H9 (cell line): ENCODE data around the gene SRSF2. TPM values are rescaled to one million over a fixed set of nuclear protein-coding genes. Genes with fewer than 3 reads are reported as not detected.

Experiments
- DNase-seq: peaks from one replicate; pipeline ENCODE4 v3.0.0-alpha.2; 2017
- H2AFZ ChIP-seq: one replicate; pipeline ENCODE4 v1.6.1; 2013; ENCODE audit warnings: mild to moderate bottlenecking, low read length, control low read depth, moderate library complexity
- H2AK5ac ChIP-seq: 2 replicates; pipeline ENCODE4 v1.6.1; 2013; ENCODE audit warnings: low read length, control low read depth, mixed read lengths; ENCODE audit not compliant: insufficient read length
- H2BK120ac ChIP-seq: one replicate; pipeline ENCODE4 v1.6.1; 2013; ENCODE audit warnings: low read depth, mild to moderate bottlenecking, low read length, control low read depth, inconsistent platforms; ENCODE audit not compliant: poor library complexity, severe bottlenecking
- H2BK12ac ChIP-seq: 2 replicates; pipeline ENCODE4 v1.6.1; 2013; ENCODE audit warnings: low read length, control low read depth, mixed read lengths, low read depth; ENCODE audit not compliant: insufficient read length
- H2BK15ac ChIP-seq: 2 replicates; pipeline ENCODE4 v1.6.1; 2013; ENCODE audit warnings: low read depth, low read length, control low read depth
- H2BK20ac ChIP-seq: one replicate; pipeline ENCODE4 v1.6.1; 2013; ENCODE audit warnings: low read depth, mild to moderate bottlenecking, low read length, control low read depth, inconsistent platforms; ENCODE audit not compliant: poor library complexity, severe bottlenecking
- H2BK5ac ChIP-seq: 2 replicates; pipeline ENCODE4 v1.6.1; 2013; ENCODE audit warnings: low read length, control low read depth, mixed read lengths; ENCODE audit not compliant: insufficient read length
- H3K14ac ChIP-seq: 2 replicates; pipeline ENCODE4 v1.6.1; 2013; ENCODE audit warnings: low read length, control low read depth; ENCODE audit not compliant: insufficient read depth
- H3K18ac ChIP-seq: 2 replicates; pipeline ENCODE4 v1.6.1; 2013; ENCODE audit warnings: low read depth, mild to moderate bottlenecking, mixed read lengths, low read length, control low read depth; ENCODE audit not compliant: insufficient read length
- H3K23ac ChIP-seq: 2 replicates; pipeline ENCODE4 v1.6.1; 2013; ENCODE audit warnings: low read length, control low read depth, mixed read lengths, low read depth; ENCODE audit not compliant: insufficient read length
- H3K23me2 ChIP-seq: 2 replicates; pipeline ENCODE4 v1.6.1; 2013; ENCODE audit warnings: low read depth, mild to moderate bottlenecking, mixed read lengths, low read length, control low read depth; ENCODE audit not compliant: insufficient read length, poor library complexity, severe bottlenecking
- H3K27ac ChIP-seq: 2 replicates; pipeline ENCODE4 v1.5.1; 2013; ENCODE audit warnings: low read length, control low read depth, mixed read lengths, low read depth; ENCODE audit not compliant: insufficient read length
- H3K27me3 ChIP-seq: 2 replicates; pipeline ENCODE4 v1.6.1; 2013; ENCODE audit warnings: low read length, control low read depth, inconsistent platforms; ENCODE audit not compliant: insufficient read depth
- H3K4ac ChIP-seq: 2 replicates; pipeline ENCODE4 v1.6.1; 2013; ENCODE audit warnings: low read depth, mild to moderate bottlenecking, control low read depth, inconsistent platforms, low read length, moderate library complexity
- H3K4me1 ChIP-seq: 2 replicates; pipeline ENCODE4 v1.6.1; 2013; ENCODE audit warnings: low read length, control low read depth, inconsistent platforms; ENCODE audit not compliant: insufficient read depth
- H3K4me2 ChIP-seq: 2 replicates; pipeline ENCODE4 v1.6.1; 2013; ENCODE audit warnings: low read length, control low read depth, mixed read lengths; ENCODE audit not compliant: insufficient read length, insufficient read depth
- H3K56ac ChIP-seq: 2 replicates; pipeline ENCODE4 v1.6.1; 2013; ENCODE audit warnings: low read depth, mild to moderate bottlenecking, mixed read lengths, low read length, control low read depth; ENCODE audit not compliant: insufficient read length
- H3K79me1 ChIP-seq: 2 replicates; pipeline ENCODE4 v1.6.1; 2013; ENCODE audit warnings: low read depth, mild to moderate bottlenecking, moderate library complexity, low read length, control low read depth, inconsistent platforms; ENCODE audit not compliant: insufficient read depth, poor library complexity, severe bottlenecking
- H3K79me2 ChIP-seq: 2 replicates; pipeline ENCODE4 v1.6.1; 2013; ENCODE audit warnings: low read length, control low read depth, inconsistent platforms; ENCODE audit not compliant: insufficient read depth
- H3K9ac ChIP-seq: 2 replicates; pipeline ENCODE4 v1.6.1; 2013; ENCODE audit warnings: low read length, control low read depth, mixed read lengths; ENCODE audit not compliant: insufficient read length; ENCODE audit errors: extremely low read depth
- H3K9me3 ChIP-seq: one replicate; pipeline ENCODE4 v1.6.1; 2013; ENCODE audit warnings: low read depth, low read length, inconsistent platforms; ENCODE audit not compliant: control insufficient read depth
- H3T11ph ChIP-seq: one replicate; pipeline ENCODE4 v1.6.1; 2013; ENCODE audit warnings: mild to moderate bottlenecking, low read length, control low read depth, inconsistent platforms
- H4K20me1 ChIP-seq: one replicate; pipeline ENCODE4 v1.6.1; 2013; ENCODE audit not compliant: control insufficient read depth, insufficient read length, insufficient read depth
- H4K5ac ChIP-seq: 2 replicates; pipeline ENCODE4 v1.6.1; 2013; ENCODE audit warnings: low read depth, mild to moderate bottlenecking, mixed read lengths, low read length, control low read depth; ENCODE audit not compliant: insufficient read length
- H4K8ac ChIP-seq: replicated peaks from 2 replicates; pipeline ENCODE4 v1.6.1; 2013; ENCODE audit warnings: low read length, control low read depth, mixed read lengths, low read depth; ENCODE audit not compliant: insufficient read length
- H4K91ac ChIP-seq: 2 replicates; pipeline ENCODE4 v1.6.1; 2013; ENCODE audit warnings: low read depth, mild to moderate bottlenecking, moderate library complexity, mixed read lengths, low read length, control low read depth; ENCODE audit not compliant: insufficient read length
- H3K27ac Mint-ChIP-seq, 3 experiments: 2 replicates in 2 of 3; 3 replicates in 1 of 3; pipeline ENCODE4 v1.8.0; 2020 to 2021; ENCODE audit warnings: mixed read lengths in 3 of 3, mild to moderate bottlenecking in 1 of 3, moderate library complexity in 1 of 3
- H3K27me3 Mint-ChIP-seq: 2 replicates; pipeline ENCODE4 v1.8.0; 2021; ENCODE audit warnings: low read depth, mild to moderate bottlenecking, moderate library complexity, mixed read lengths
- H3K36me3 Mint-ChIP-seq, 3 experiments: 2 replicates in 2 of 3; 3 replicates in 1 of 3; pipeline ENCODE4 v1.8.0; 2020 to 2021; ENCODE audit warnings: low read depth in 3 of 3, mixed read lengths in 3 of 3; ENCODE audit not compliant: insufficient read depth in 1 of 3
- H3K4me1 Mint-ChIP-seq, 2 experiments: 2 replicates each; pipeline ENCODE4 v1.8.0; 2020; ENCODE audit warnings: mixed read lengths in 2 of 2
- H3K4me3 Mint-ChIP-seq, 2 experiments: 2 replicates in 1 of 2; 3 replicates in 1 of 2; pipeline ENCODE4 v1.8.0; 2020 to 2021; ENCODE audit warnings: mild to moderate bottlenecking in 2 of 2, mixed read lengths in 2 of 2, moderate library complexity in 1 of 2
- H3K9me3 Mint-ChIP-seq, 2 experiments: 2 replicates in 1 of 2; 3 replicates in 1 of 2; pipeline ENCODE4 v1.8.0; 2020; ENCODE audit warnings: mild to moderate bottlenecking in 2 of 2, mixed read lengths in 2 of 2, moderate library complexity in 1 of 2
- CTCF ChIP-seq: fragments of 200-600 bp; sonication (generic); conservative IDR thresholded peaks from 3 replicates; pipeline ENCODE4 v1.8.0; 2021; ENCODE audit warnings: antibody characterized with exemption, mild to moderate bottlenecking
- WGBS: extraction: QIAGEN DNeasy Blood & Tissue Kit; methylation state at CpG from one replicate; pipeline ENCODE4 v1.1.7; 2013; ENCODE audit warnings: missing lambda C conversion rate, low lambda C conversion rate, mixed read lengths; ENCODE audit not compliant: insufficient read length; ENCODE audit errors: extremely low coverage; 5-methylcytosine and 5-hydroxymethylcytosine counted together
- total RNA-seq: library from RNA; stranded (reverse); gene quantifications from 2 replicates; pipeline ENCODE4 v1.2.1, GENCODE V29; 2021

Gene SRSF2
- total RNA-seq, 1 experiment from 2014 or later = 578 TPM

DNA sequence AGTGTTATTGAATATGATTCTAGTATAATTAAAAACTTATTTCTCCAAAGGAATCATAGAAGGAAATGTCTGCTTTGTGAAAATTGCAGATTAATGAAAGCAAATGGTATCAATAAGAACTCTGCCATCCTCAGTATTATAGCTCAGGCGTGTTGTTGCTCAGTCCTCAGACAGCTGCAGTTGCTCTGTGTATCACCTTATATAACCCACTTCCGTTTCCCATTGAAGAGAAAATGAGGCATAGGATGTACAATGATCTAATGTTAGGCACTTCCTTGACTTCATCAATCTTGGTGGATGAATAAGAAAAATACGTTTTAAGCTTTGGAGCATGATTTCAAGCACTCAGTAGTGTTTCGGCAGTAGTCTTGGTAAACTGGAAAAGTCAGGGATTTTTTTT is 14.9 kb upstream of the SRSF2 start:
- no peak overlapping the region for H3K4ac ChIP-seq
- Mint-ChIP-seq H3K27ac (no peak overlapping the region), H3K36me3 (peaks cover 6 to 33% (median 10%) of the 10 kb centered on the region in 3 experiments), H3K4me3 (no peak overlapping the region), H3K9me3 (no peaks in the 10 kb centered on the region; a peak in 1 of 5 replicates), H3K27me3 (no peaks in the 10 kb centered on the region), H3K4me1 (no peaks in the 10 kb centered on the region)
- H3K27me3 ChIP-seq = no peaks in the 10 kb centered on the region
- H2AFZ ChIP-seq = no peak overlapping the region
- no peak for DNase-seq
- H3K56ac ChIP-seq = no peak overlapping the region
- no peak overlapping the region for H2AK5ac ChIP-seq
- no peak overlapping the region for H3K18ac ChIP-seq
- H3K14ac ChIP-seq = no peak overlapping the region
- no peaks in the 10 kb centered on the region for H3K9me3 ChIP-seq
- no peak overlapping the region for H4K91ac ChIP-seq
- H2BK15ac ChIP-seq = no peak overlapping the region
- H3K4me1 ChIP-seq = no peaks in the 10 kb centered on the region
- WGBS = no CpG with 5 or more reads among the region's 4 CpGs
- H4K20me1 ChIP-seq = no peaks in the 10 kb centered on the region
- TF ChIP-seq CTCF = no peak
- H3K79me2 ChIP-seq = no peaks in the 10 kb centered on the region
- H3K9ac ChIP-seq = no peak overlapping the region
- no peak overlapping the region for H3K27ac ChIP-seq
- H3K4me2 ChIP-seq = no peak overlapping the region
- no peaks in the 10 kb centered on the region for H3K79me1 ChIP-seq
- H4K5ac ChIP-seq = no peak overlapping the region
- no peak overlapping the region for H2BK20ac ChIP-seq
- H2BK120ac ChIP-seq = no peak overlapping the region
- H3T11ph ChIP-seq = no peak overlapping the region
- H2BK12ac ChIP-seq = no peak overlapping the region
- H2BK5ac ChIP-seq = no peak overlapping the region
- H4K8ac ChIP-seq = no peak overlapping the region
- H3K23ac ChIP-seq = no peak overlapping the region
- no peaks in the 10 kb centered on the region for H3K23me2 ChIP-seq
